Stomach (tissue), 9 donors: ENCODE data around the gene WWOX. TPM values are rescaled to one million over a fixed set of nuclear protein-coding genes. Genes with fewer than 3 reads are reported as not detected.

ENCODE experiments used
- DNase-seq, 2 donors: peaks; one replicate each; pipeline versions ENCODE4 v3.0.0 to v3.0.0-alpha.2; 2013 to 2019
- H3K27ac ChIP-seq, 5 donors: fragments of 200-600 bp in 4 of 5; sonication (generic) in 4 of 5; one replicate each; pipeline ENCODE4 v1.5.1; 2013 to 2019; ENCODE audit warnings: mild to moderate bottlenecking in 1 of 5, moderate library complexity in 1 of 5
- H3K27me3 ChIP-seq, 3 donors: fragments of 200-600 bp; sonication (generic); one replicate each; pipeline ENCODE4 v1.5.1; 2017 to 2019; ENCODE audit warnings: mixed run types in 1 of 3
- H3K36me3 ChIP-seq, 4 donors: fragments of 200-600 bp; sonication (generic); 1 replicate in 3 of 4; 2 replicates in 1 of 4; pipeline ENCODE4 v1.5.1; 2016 to 2019
- H3K4me1 ChIP-seq, 4 donors: fragments of 200-600 bp; sonication (generic); one replicate each; pipeline ENCODE4 v1.5.1; 2016 to 2019
- H3K4me3 ChIP-seq, 4 donors: fragments of 200-600 bp; sonication (generic) in 3 of 4; one replicate each; pipeline ENCODE4 v1.5.1; 2016 to 2019; ENCODE audit warnings: mild to moderate bottlenecking in 1 of 4
- H3K9me3 ChIP-seq, 4 donors: fragments of 200-600 bp; sonication (generic); one replicate each; pipeline ENCODE4 v1.5.1; 2016 to 2019
- CTCF ChIP-seq, 7 experiments: fragments of 450-650 bp in 4 of 7; fragments of 200-600 bp in 3 of 7; sonication (generic) in 3 of 7; IDR thresholded peaks; one replicate each; pipeline ENCODE4 v1.5.1; 2016 to 2019; ENCODE audit warnings: antibody characterized with exemption in 7 of 7, control low read depth in 2 of 7, mild to moderate bottlenecking in 1 of 7
- EP300 ChIP-seq: sonication (generic); formaldehyde crosslinking; IDR thresholded peaks from one replicate; pipeline ENCODE4 v1.6.1; 2017; ENCODE audit warnings: antibody characterized with exemption
- POLR2A ChIP-seq, 4 donors: fragments of 450-650 bp; IDR thresholded peaks; one replicate each; pipeline ENCODE4 v1.6.1; 2016; ENCODE audit warnings: antibody characterized with exemption in 4 of 4, control low read depth in 2 of 4, mild to moderate bottlenecking in 1 of 4, moderate library complexity in 1 of 4
- POLR2AphosphoS5 ChIP-seq, 3 donors: sonication (generic); formaldehyde crosslinking; IDR thresholded peaks; one replicate each; pipeline ENCODE4 v1.6.1; 2016; ENCODE audit warnings: antibody characterized with exemption in 3 of 3
- WGBS, 5 donors: extraction: QIAGEN DNeasy Blood & Tissue Kit in 3 of 5; methylation state at CpG; one replicate each; pipeline versions ENCODE4 v1.1.5 to v1.1.7; 2013 to 2018; 5-methylcytosine and 5-hydroxymethylcytosine counted together
- intact Hi-C: fragments of 100-400 bp; cut with DNase I; formaldehyde crosslinking; loops from one replicate; pipeline ENCODE4 v1.15.1; 2023; ENCODE audit warnings: low total_unique reads
- polyA plus RNA-seq, 3 donors: library from polyadenylated mRNA; stranded (reverse); fragments of 200-250 nt; gene quantifications; one replicate each; pipeline ENCODE4 v1.2.3, GENCODE V29; 2013
- total RNA-seq, 5 donors: library from RNA; depleted of rRNA; stranded (reverse); fragments of >200 nt; gene quantifications; one replicate each; pipeline versions ENCODE4 v1.1.0 to v1.2.3, GENCODE V29; 2014 to 2016
- donor health status: healthy with polysubstance abuse.
- donor health status: Bipolar disorder and iron deficiency.
- donor health status: healthy.

Gene WWOX
- total and polyA plus RNA-seq, 8 donors, result 7.7 to 129 (median 48.7) TPM

- Histone ChIP-seq H3K9me3 (no peaks in the 10 kb centered on the region), H3K27me3 (no peaks in the 10 kb centered on the region), H3K4me3 (no peak overlapping the region), H3K4me1 (no peaks in the 10 kb centered on the region), H3K36me3 (no peaks in the 10 kb centered on the region), H3K27ac (no peak overlapping the region)
- WGBS, 5 donors, result 83 to 93% (median 91%) methylated on average over 8 of the region's 8 CpGs
- TF ChIP-seq POLR2AphosphoS5 (IDR thresholded peaks at IDR 0.05), result no peak
- no peak for TF ChIP-seq EP300
- TF ChIP-seq CTCF (IDR thresholded peaks at IDR 0.05), result no peak
- TF ChIP-seq POLR2A (IDR thresholded peaks at IDR 0.05), result no peak
- DNase-seq, result no peak
- intact Hi-C loops, result no loop called here
Observed at GRCh38 chr16:78562650-78563049, 463.2 kb downstream of the WWOX start.

GRCh38 chr16:78563905-78564304 lies 464.5 kb downstream of the WWOX start:
- Histone ChIP-seq H3K4me3 (no peak overlapping the region), H3K27ac (no peak overlapping the region), H3K27me3 (no peaks in the 10 kb centered on the region), H3K4me1 (no peaks in the 10 kb centered on the region), H3K9me3 (no peaks in the 10 kb centered on the region), H3K36me3 (no peaks in the 10 kb centered on the region)
- peak in 1 of 2 donors; percentile 33 for DNase-seq
- 84 to 92% (median 87%) methylated on average over 7 of the region's 7 CpGs for WGBS, 5 donors
- intact Hi-C loops, result no loop called here
- no peak for TF ChIP-seq EP300

- Histone ChIP-seq H3K4me3 (no peak overlapping the region), H3K36me3 (no peaks in the 10 kb centered on the region), H3K9me3 (no peaks in the 10 kb centered on the region), H3K27ac (no peak overlapping the region), H3K4me1 (no peaks in the 10 kb centered on the region), H3K27me3 (no peaks in the 10 kb centered on the region)
- no peak for DNase-seq
- TF ChIP-seq CTCF (IDR thresholded peaks at IDR 0.05) (no peak), POLR2AphosphoS5 (IDR thresholded peaks at IDR 0.05) (no peak), EP300 (no peak), POLR2A (IDR thresholded peaks at IDR 0.05) (no peak)
- intact Hi-C loops, result no loop called here
- 76 to 88% (median 83%) methylated on average over 5 of the region's 5 CpGs for WGBS, 5 donors
Observed at GRCh38 chr16:78566397-78567073, 467.1 kb downstream of the WWOX start.

- H3K4me1 ChIP-seq, result no peaks in the 10 kb centered on the region
- H3K4me3 ChIP-seq, result no peak overlapping the region
- H3K27ac ChIP-seq, result no peak overlapping the region
- TF ChIP-seq EP300, result no peak
- TF ChIP-seq POLR2A (IDR thresholded peaks at IDR 0.05), result no peak
- no peak for TF ChIP-seq CTCF (IDR thresholded peaks at IDR 0.05)
- TF ChIP-seq POLR2AphosphoS5 (IDR thresholded peaks at IDR 0.05), result no peak
- WGBS, 5 donors, result 75 to 81% (median 77%) methylated on average over 11 of the region's 11 CpGs
- no peak for DNase-seq
- no peaks in the 10 kb centered on the region for H3K36me3 ChIP-seq
- intact Hi-C loops, result no loop called here
- no peaks in the 10 kb centered on the region for H3K27me3 ChIP-seq
- no peaks in the 10 kb centered on the region for H3K9me3 ChIP-seq
Observed at GRCh38 chr16:78570399-78571141, 471.1 kb downstream of the WWOX start.

- no peaks in the 10 kb centered on the region for H3K36me3 ChIP-seq
- TF ChIP-seq POLR2AphosphoS5 (IDR thresholded peaks at IDR 0.05), result no peak
- no peak for TF ChIP-seq POLR2A (IDR thresholded peaks at IDR 0.05)
- no peak for TF ChIP-seq EP300
- TF ChIP-seq CTCF (IDR thresholded peaks at IDR 0.05), result no peak
- no peaks in the 10 kb centered on the region for H3K9me3 ChIP-seq
- 95 to 98% (median 96%) methylated on average over 8 of the region's 8 CpGs for WGBS, 5 donors
- no peak overlapping the region for H3K27ac ChIP-seq
- H3K27me3 ChIP-seq, result no peaks in the 10 kb centered on the region
- no peak for DNase-seq
- no peak overlapping the region for H3K4me3 ChIP-seq
- intact Hi-C loops, result no loop called here
- H3K4me1 ChIP-seq, result no peaks in the 10 kb centered on the region
Observed at GRCh38 chr16:78571434-78571833, 472.0 kb downstream of the WWOX start.
